Neural cell (in vitro differentiated cells): ENCODE measurements around the gene ADAR.

Experiments
- EZH2 ChIP-seq: fragments of 200-600, 300-800 bp; shearing (Covaris generic), sonication (generic); IDR thresholded peaks from 2 replicates; pipeline ENCODE4 v1.6.1; 2014; ENCODE audit warnings: antibody characterized with exemption, low read length, borderline replicate concordance, mild to moderate bottlenecking; ENCODE audit not compliant: insufficient read depth, poor library complexity, severe bottlenecking
- MXI1 ChIP-seq: fragments of 450-650 bp; conservative IDR thresholded peaks from 2 replicates; pipeline ENCODE4 v1.6.1; 2014; ENCODE audit warnings: antibody characterized with exemption, mild to moderate bottlenecking; ENCODE audit not compliant: poor library complexity, severe bottlenecking
- RAD21 ChIP-seq: fragments of 450-650 bp; conservative IDR thresholded peaks from 2 replicates; pipeline ENCODE4 v1.6.1; 2014; ENCODE audit warnings: antibody characterized with exemption, mild to moderate bottlenecking, moderate library complexity
- TF ChIP-seq, protein P1 (sequence below): fragments of 450-650 bp; IDR thresholded peaks from 2 replicates; pipeline ENCODE4 v1.5.1; 2014; ENCODE audit warnings: antibody characterized with exemption, mild to moderate bottlenecking, moderate library complexity; ENCODE audit not compliant: poor library complexity, severe bottlenecking

DNA sequence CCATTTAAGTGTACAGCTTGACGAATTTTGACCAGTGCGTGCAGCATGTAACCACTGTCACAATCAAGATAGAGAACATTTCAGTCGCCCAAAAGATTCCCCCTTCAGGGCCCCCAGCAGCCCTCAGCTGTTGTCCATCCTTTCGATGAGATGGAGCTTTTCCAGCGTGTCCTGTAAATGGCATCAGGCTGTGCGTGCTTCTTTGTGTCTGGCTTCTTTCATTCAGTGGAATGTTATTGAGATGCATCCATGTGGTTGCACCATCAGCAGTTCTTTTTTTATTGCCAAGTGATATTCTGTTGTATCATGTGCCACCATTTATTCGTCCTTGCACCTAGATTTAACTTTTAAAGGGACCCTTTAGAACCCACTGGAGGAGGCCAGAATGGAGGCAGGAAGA, 71.4 kb downstream of the ADAR start:
- TF ChIP-seq EZH2 (no peak), MXI1 (no peak), RAD21 (no peak)
- TF ChIP-seq, protein P1, sequence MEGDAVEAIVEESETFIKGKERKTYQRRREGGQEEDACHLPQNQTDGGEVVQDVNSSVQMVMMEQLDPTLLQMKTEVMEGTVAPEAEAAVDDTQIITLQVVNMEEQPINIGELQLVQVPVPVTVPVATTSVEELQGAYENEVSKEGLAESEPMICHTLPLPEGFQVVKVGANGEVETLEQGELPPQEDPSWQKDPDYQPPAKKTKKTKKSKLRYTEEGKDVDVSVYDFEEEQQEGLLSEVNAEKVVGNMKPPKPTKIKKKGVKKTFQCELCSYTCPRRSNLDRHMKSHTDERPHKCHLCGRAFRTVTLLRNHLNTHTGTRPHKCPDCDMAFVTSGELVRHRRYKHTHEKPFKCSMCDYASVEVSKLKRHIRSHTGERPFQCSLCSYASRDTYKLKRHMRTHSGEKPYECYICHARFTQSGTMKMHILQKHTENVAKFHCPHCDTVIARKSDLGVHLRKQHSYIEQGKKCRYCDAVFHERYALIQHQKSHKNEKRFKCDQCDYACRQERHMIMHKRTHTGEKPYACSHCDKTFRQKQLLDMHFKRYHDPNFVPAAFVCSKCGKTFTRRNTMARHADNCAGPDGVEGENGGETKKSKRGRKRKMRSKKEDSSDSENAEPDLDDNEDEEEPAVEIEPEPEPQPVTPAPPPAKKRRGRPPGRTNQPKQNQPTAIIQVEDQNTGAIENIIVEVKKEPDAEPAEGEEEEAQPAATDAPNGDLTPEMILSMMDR: no peak
